Endothelial cell of umbilical vein (primary cell): ENCODE measurements around the gene LRRC4B. TPM values are rescaled to one million over a fixed set of nuclear protein-coding genes. Genes with fewer than 3 reads are reported as not detected.

ENCODE experiments used
- BruUV-seq: library from RNA; stranded (reverse); fragments of 400-500 nt; replicated peaks from 2 replicates; lab custom pipeline; 2021; lab: Mats Ljungman, UMichigan
- CTCF ChIA-PET: fragments of 300-600, 350-600 bp; sonication (Branson Sonifier 250); formaldehyde crosslinking; loops from one replicate; lab custom pipeline; 2021; ENCODE audit warnings: antibody characterized with exemption, inconsistent platforms; lab: Charles Lee
- POLR2A ChIA-PET: fragments of 300-600, 350-600 bp; sonication (Branson Sonifier 250); formaldehyde crosslinking; loops from one replicate; lab custom pipeline; 2021; ENCODE audit warnings: antibody characterized with exemption, inconsistent platforms; lab: Charles Lee
- DNase-seq: peaks from one replicate; pipeline ENCODE4 v3.0.0-alpha.2; 2011; ENCODE audit warnings: low read depth, low spot score
- FAIRE-seq: peaks from 2 replicates; lab custom pipeline; 2011; peaks lifted over from hg19 to GRCh38; lab: Jason Lieb, UNC
- H2AFZ ChIP-seq: 2 replicates; pipeline ENCODE4 v1.6.0; 2012; ENCODE audit warnings: low read depth, low read length, control low read depth, inconsistent platforms
- H3K27ac ChIP-seq: 2 replicates; pipeline ENCODE4 v1.5.1; 2011; ENCODE audit warnings: low read depth, mild to moderate bottlenecking, control low read depth, low read length, moderate library complexity; ENCODE audit not compliant: insufficient read depth
- H3K27me3 ChIP-seq, 2 experiments: 2 replicates each; pipeline versions ENCODE4 v1.6.0 to v1.6.1; 2011; ENCODE audit warnings: low read length in 2 of 2, mixed read lengths in 1 of 2; ENCODE audit not compliant: control insufficient read depth in 2 of 2, insufficient read depth in 2 of 2
- H3K36me3 ChIP-seq, 2 experiments: 2 replicates in 1 of 2; 3 replicates in 1 of 2; pipeline ENCODE4 v1.5.1; 2011; ENCODE audit warnings: low read length in 2 of 2, mild to moderate bottlenecking in 1 of 2, moderate library complexity in 1 of 2; ENCODE audit not compliant: control insufficient read depth in 2 of 2, insufficient read depth in 2 of 2; ENCODE audit errors: extremely low read depth in 1 of 2
- H3K4me1 ChIP-seq: 3 replicates; pipeline ENCODE4 v1.5.1; 2011; ENCODE audit warnings: mild to moderate bottlenecking, low read length; ENCODE audit not compliant: control insufficient read depth, insufficient read depth; ENCODE audit errors: extremely low read depth
- H3K4me2 ChIP-seq: 2 replicates; pipeline ENCODE4 v1.6.1; 2011; ENCODE audit warnings: low read length, control low read depth, mixed read lengths; ENCODE audit not compliant: insufficient read depth
- H3K4me3 ChIP-seq, 3 experiments: fragments of 200-600 bp in 1 of 3; sonication (generic), shearing (Covaris generic) in 1 of 3; replicated peaks in 1 of 3; 2 replicates each; pipeline ENCODE4 v1.5.1; 2011 to 2016; ENCODE audit warnings: control low read depth in 3 of 3, low read length in 3 of 3, mild to moderate bottlenecking in 2 of 3, inconsistent platforms in 1 of 3, low read depth in 1 of 3, moderate library complexity in 1 of 3; ENCODE audit not compliant: insufficient read depth in 1 of 3
- H3K79me2 ChIP-seq: 2 replicates; pipeline ENCODE4 v1.6.0; 2012; ENCODE audit warnings: low read length, inconsistent platforms; ENCODE audit not compliant: control insufficient read depth, insufficient read depth
- H3K9ac ChIP-seq: replicated peaks from 2 replicates; pipeline ENCODE3; 2011; ENCODE audit warnings: low read length, control low read depth; ENCODE audit not compliant: insufficient read depth; ENCODE audit errors: extremely low read depth
- H3K9me1 ChIP-seq: replicated peaks from 3 replicates; pipeline ENCODE4 v1.6.0; 2011; ENCODE audit warnings: mild to moderate bottlenecking, low read length; ENCODE audit not compliant: control insufficient read depth, insufficient read depth; ENCODE audit errors: extremely low read depth
- H3K9me3 ChIP-seq: replicated peaks from 2 replicates; pipeline ENCODE4 v1.5.1; 2012; ENCODE audit warnings: low read length, inconsistent platforms; ENCODE audit not compliant: control insufficient read depth, insufficient read depth
- H4K20me1 ChIP-seq: replicated peaks from 2 replicates; pipeline ENCODE3; 2011; ENCODE audit warnings: mild to moderate bottlenecking, low read length; ENCODE audit not compliant: control insufficient read depth, insufficient read depth; ENCODE audit errors: extremely low read depth
- CTCF ChIP-seq, 2 donors: IDR thresholded peaks; 1 replicate in 1 of 2; 2 replicates in 1 of 2; pipeline ENCODE4 v1.5.1; 2011; ENCODE audit warnings: low read length in 2 of 2, mild to moderate bottlenecking in 2 of 2, moderate library complexity in 2 of 2, control low read depth in 1 of 2, inconsistent platforms in 1 of 2, low read depth in 1 of 2; ENCODE audit not compliant: insufficient read depth in 1 of 2; ENCODE audit errors: extremely low read depth in 1 of 2
- JUN ChIP-seq: IDR thresholded peaks from 2 replicates; pipeline ENCODE4 v1.6.1; 2011; ENCODE audit warnings: borderline replicate concordance, low read depth; ENCODE audit not compliant: insufficient read length, insufficient read depth
- POLR2A ChIP-seq: IDR thresholded peaks from 2 replicates; pipeline ENCODE4 v1.6.1; 2012; ENCODE audit warnings: low read depth, mild to moderate bottlenecking, control low read depth, low read length
- dilution Hi-C: fragments of 300-500 bp; cut with MboI; formaldehyde crosslinking; loops from one replicate; pipeline ENCODE4 v1.15.0; 2019; ENCODE audit warnings: low sequenced_read_pairs; ENCODE audit not compliant: extremely low pct_ligation_motif_present
- intact Hi-C: fragments of 100-400 bp; cut with micrococcal nuclease; formaldehyde crosslinking; loops from one replicate; pipeline ENCODE4 v1.10.0; 2022
- polyA plus RNA-seq, 4 experiments: library from polyadenylated mRNA; depleted of rRNA in 3 of 4; stranded (reverse) in 3 of 4; unstranded in 1 of 4; fragments of >200 nt; gene quantifications; 2 replicates each; pipeline versions ENCODE4 v1.2.1 to v1.2.3, GENCODE V29; 2011 to 2012; ENCODE audit warnings: missing spikeins in 1 of 4
- total RNA-seq: library from RNA; stranded (reverse); gene quantifications from 2 replicates; pipeline ENCODE4 v1.2.3, GENCODE V29; 2021

LRRC4B gene
- total and polyA plus RNA-seq, 2 donors (not counting 3 experiments of a cell fraction or from before 2014, with no cell fraction given), result 0.08 TPM; not detected in 1

GRCh38 chr19:50488389-50489194, 79.6 kb downstream of the LRRC4B start:
- no peaks in the 10 kb centered on the region for H4K20me1 ChIP-seq
- H3K36me3 ChIP-seq, result peaks cover 0 to 2% of the 10 kb centered on the region in 2 experiments
- BruUV-seq, result no TSS peak
- no peaks in the 10 kb centered on the region for H3K4me1 ChIP-seq
- H3K9me3 ChIP-seq, result no peaks in the 10 kb centered on the region
- H3K4me3 ChIP-seq, result no peak overlapping the region
- H3K4me2 ChIP-seq, result no peak overlapping the region
- DNase-seq (no peak), FAIRE-seq (no peak)
- no peaks in the 10 kb centered on the region for H3K79me2 ChIP-seq
- no peaks in the 10 kb centered on the region for H3K9me1 ChIP-seq
- H2AFZ ChIP-seq, result no peak overlapping the region
- ChIA-PET CTCF (interaction anchor here (1.1 kb wide), 1 partner anchor 10 kb away, joined by 3 read pairs; no protein-coding TSS in a partner anchor), POLR2A (interaction anchor here (0.7 kb wide), 1 partner anchor 216 kb away, joined by 3 read pairs; no protein-coding TSS in a partner anchor)
- TF ChIP-seq POLR2A, result no peak
- dilution Hi-C loops, result no loop called here
- no peak overlapping the region for H3K9ac ChIP-seq
- H3K27me3 ChIP-seq, result peaks cover 10 to 12% of the 10 kb centered on the region in 2 experiments
- intact Hi-C loops, result no loop called here
- no peak overlapping the region for H3K27ac ChIP-seq

GRCh38 chr19:50486823-50487515, 81.3 kb downstream of the LRRC4B start:
- Histone ChIP-seq H3K36me3 (peaks cover 0 to 6% of the 10 kb centered on the region in 2 experiments), H3K9ac (no peak overlapping the region), H3K4me3 (no peak overlapping the region), H3K4me1 (no peaks in the 10 kb centered on the region), H3K9me3 (no peaks in the 10 kb centered on the region), H3K9me1 (no peaks in the 10 kb centered on the region), H3K4me2 (no peak overlapping the region), H3K27me3 (peaks cover 9 to 10% of the 10 kb centered on the region in 2 experiments), H2AFZ (no peak overlapping the region), H3K79me2 (no peaks in the 10 kb centered on the region), H3K27ac (no peak overlapping the region), H4K20me1 (no peaks in the 10 kb centered on the region)
- intact Hi-C loops, result no loop called here
- ChIA-PET CTCF (interaction anchor here (0.7 to 1.7 kb wide), 5 partner anchors 8 to 130 kb away, joined by 3 to 6 read pairs (median 4); partner anchors contain the start of gene JOSD2), POLR2A (no interaction called here)
- dilution Hi-C loops, result no loop called here
- DNase-seq, result peak; percentile 15
- peak; percentile 48 to 65 for TF ChIP-seq CTCF (IDR thresholded peaks at IDR 0.05; ENCODE audit: extremely low read depth in 1 of 2, insufficient read depth in 1 of 2, low read depth in 1 of 2, low read length in 2 of 2)
- TF ChIP-seq JUN, result no peak
- no peak for FAIRE-seq
- no TSS peak for BruUV-seq
